ENCODE measurements around the gene TDRD9. TPM values are rescaled to one million over a fixed set of nuclear protein-coding genes. Genes with fewer than 3 reads are reported as not detected.

TDRD9 gene
- total RNA-seq, 2 donors from 2014 or later, result 8.6 to 20.8 TPM

DNA sequence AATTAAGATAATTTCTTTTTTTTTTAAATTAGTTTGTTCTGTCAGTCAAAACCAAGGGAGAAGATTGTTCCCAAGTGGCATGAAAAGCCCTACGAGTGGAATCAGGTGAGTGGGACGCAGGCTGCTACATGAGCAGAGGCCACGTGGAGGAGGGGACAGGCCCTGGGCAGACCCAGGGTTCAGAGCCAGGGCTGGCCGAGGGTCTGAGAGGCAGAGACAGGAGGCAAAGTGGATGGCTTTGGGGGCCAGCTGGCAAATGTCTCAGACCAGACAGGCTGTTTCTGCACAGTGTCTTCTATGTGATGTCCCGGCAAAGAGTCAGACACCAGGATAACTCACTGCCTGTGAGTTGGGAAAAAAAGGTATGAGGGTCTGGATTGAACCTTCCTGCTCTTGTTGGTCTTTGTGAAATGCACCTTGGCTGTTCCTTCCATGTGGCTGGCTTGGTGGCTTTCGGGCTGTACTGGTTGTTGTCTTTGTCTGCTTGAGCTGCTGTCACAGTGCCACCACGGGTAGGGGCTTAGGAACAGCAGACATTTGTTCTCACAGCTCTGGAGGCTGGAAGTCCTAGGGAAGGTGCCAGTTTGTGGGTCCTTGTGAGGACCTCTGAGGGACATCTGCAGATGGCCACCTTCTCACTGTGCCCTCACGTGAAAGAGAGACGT, 121.5 kb downstream of the TDRD9 start:
- TF ChIP-seq, protein P1, sequence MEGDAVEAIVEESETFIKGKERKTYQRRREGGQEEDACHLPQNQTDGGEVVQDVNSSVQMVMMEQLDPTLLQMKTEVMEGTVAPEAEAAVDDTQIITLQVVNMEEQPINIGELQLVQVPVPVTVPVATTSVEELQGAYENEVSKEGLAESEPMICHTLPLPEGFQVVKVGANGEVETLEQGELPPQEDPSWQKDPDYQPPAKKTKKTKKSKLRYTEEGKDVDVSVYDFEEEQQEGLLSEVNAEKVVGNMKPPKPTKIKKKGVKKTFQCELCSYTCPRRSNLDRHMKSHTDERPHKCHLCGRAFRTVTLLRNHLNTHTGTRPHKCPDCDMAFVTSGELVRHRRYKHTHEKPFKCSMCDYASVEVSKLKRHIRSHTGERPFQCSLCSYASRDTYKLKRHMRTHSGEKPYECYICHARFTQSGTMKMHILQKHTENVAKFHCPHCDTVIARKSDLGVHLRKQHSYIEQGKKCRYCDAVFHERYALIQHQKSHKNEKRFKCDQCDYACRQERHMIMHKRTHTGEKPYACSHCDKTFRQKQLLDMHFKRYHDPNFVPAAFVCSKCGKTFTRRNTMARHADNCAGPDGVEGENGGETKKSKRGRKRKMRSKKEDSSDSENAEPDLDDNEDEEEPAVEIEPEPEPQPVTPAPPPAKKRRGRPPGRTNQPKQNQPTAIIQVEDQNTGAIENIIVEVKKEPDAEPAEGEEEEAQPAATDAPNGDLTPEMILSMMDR (IDR thresholded peaks at IDR 0.05), result no peak
- Histone ChIP-seq H3K27me3 (no peaks in the 10 kb centered on the region), H3K4me1 (peaks cover 0 to 9% of the 10 kb centered on the region in 2 donors), H3K4me3 (peak overlapping the region; percentile 3 to 11), H3K36me3 (no peaks in the 10 kb centered on the region), H3K9me3 (no peaks in the 10 kb centered on the region), H3K27ac (peak overlapping the region; percentile 62 to 85)
- no peak for DNase-seq (ENCODE audit: low spot score)

DNA sequence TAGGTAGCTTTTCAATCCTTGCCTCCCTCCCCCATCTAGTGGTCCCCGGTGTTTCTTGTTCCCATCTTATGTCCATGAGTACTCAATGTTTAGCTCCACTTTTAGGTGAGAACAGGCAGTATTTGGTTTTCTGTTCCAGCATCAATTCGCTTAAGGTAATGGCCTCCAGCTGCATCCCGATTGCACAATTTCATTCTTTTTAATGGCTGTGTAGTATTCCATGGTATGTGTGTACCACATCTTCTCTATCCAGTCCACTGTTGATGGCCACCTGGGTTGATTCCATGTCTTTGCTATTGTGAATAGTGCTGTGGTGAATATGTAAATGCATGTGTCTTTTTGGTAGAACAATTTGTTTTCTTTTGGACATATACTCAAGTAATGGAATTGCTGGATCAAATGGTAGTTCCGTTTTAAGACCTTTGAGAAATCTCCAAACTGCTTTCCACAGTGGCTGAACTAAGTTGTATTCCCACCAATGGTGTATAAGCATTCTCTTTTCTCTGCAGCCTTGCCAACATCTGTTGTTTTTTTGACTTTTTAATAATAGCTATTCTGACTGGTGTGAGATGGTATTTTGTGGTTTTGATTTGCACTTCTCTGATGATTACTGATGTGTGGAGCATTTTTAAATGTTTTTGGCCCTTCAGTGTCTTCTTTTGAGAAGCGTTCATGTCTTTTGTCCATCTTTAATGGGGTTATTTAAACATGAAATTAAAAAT, 123.0 kb downstream of the TDRD9 start:
- no peak for DNase-seq (ENCODE audit: low spot score)
- TF ChIP-seq, protein P1 (IDR thresholded peaks at IDR 0.05), result no peak

DNA sequence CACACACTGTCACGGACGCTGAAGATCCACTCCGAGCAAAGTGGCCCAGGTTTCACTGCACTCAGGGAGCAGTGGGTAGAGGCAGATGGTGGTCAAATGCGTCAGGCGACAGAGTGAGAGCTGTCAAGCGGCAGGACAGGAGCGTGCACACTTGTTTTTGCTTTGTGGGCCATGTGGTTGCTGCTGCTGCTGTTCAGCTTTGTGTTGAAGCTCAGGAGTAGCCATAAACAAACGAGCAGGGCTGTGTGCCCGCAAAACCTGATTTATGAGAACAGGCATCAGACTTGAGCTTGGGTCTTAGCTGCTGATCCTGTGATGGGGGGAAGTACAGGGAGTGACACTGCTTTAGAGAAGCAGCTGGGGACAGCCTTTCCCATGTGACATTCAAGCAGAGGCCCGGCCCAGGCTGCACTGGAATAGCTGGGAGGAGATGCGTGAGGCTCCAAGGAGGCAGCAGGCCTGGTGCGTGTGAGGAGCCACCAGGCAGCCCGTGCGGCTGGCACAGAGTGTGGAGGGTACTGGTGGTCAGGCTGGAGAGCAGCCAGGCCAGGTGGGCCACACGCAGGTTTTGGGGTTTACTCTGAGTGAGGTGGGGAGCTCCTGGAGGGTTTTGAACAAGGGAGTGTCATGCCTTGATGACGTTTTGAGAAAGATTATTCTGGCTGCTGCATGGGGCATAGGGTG, 126.1 kb downstream of the TDRD9 start:
- H3K27me3 ChIP-seq, result no peaks in the 10 kb centered on the region
- H3K9me3 ChIP-seq, result no peaks in the 10 kb centered on the region
- TF ChIP-seq, protein P1 (IDR thresholded peaks at IDR 0.05), result no peak
- H3K4me1 ChIP-seq, result no peaks in the 10 kb centered on the region
- no peak for DNase-seq (ENCODE audit: low spot score)
- H3K36me3 ChIP-seq, result no peaks in the 10 kb centered on the region
- H3K27ac ChIP-seq, result no peak overlapping the region
- no peak overlapping the region for H3K4me3 ChIP-seq

More for the DNA sequence above, 123.0 kb downstream of the TDRD9 start:
- Histone ChIP-seq H3K4me3 (no peak overlapping the region), H3K9me3 (no peaks in the 10 kb centered on the region), H3K27ac (no peak overlapping the region), H3K4me1 (peaks cover 0 to 9% of the 10 kb centered on the region in 2 donors), H3K27me3 (no peaks in the 10 kb centered on the region), H3K36me3 (no peaks in the 10 kb centered on the region)

DNA sequence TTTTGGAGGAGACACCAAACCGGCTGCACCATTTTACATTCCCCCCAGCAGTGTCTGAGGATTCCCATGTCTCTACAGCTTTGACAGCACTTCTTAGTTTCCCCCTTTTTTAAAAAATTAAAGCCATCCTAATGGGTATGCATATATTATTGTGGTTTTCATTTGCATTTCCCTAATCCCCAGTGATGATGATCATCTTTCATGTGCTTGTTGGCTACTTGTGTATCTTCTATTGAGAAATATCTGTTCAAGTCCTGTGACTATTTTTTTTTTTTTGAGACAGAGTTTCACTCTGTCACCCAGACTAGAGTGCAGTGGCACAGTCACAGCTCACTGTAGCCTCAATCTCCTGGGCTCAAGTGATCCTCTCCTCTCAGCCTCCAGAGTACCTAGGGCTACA, 134.0 kb downstream of the TDRD9 start:
- TF ChIP-seq, protein P1 (IDR thresholded peaks at IDR 0.05), result no peak

DNA sequence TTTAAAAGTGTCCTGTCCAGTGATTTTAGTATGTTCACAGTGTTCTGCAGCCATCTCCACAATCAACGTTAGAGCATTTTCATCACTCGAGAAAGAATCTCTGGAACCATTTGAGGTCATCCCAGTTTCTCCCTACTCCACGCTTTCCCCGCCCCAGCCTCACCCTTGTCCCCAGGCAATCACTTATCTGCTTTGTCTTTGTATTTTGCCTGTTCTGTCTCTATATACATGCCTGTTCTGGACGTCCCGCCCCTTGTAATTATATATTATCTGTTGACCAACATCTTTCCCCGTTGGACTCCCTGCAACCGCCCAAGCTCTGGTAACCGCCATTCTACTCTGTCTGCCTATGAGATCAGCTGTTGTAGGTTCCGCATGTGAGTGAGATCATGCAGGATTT, 135.7 kb downstream of the TDRD9 start:
- no peaks in the 10 kb centered on the region for H3K4me1 ChIP-seq
- TF ChIP-seq, protein P1 (IDR thresholded peaks at IDR 0.05), result no peak
- no peak overlapping the region for H3K27ac ChIP-seq
- no peaks in the 10 kb centered on the region for H3K36me3 ChIP-seq
- no peak for DNase-seq (ENCODE audit: low spot score)
- no peaks in the 10 kb centered on the region for H3K27me3 ChIP-seq
- H3K9me3 ChIP-seq, result peaks cover 0 to 4% of the 10 kb centered on the region in 2 donors
- no peak overlapping the region for H3K4me3 ChIP-seq

More for the DNA sequence above, 134.0 kb downstream of the TDRD9 start:
- no peak for DNase-seq (ENCODE audit: low spot score)
- Histone ChIP-seq H3K36me3 (no peaks in the 10 kb centered on the region), H3K27ac (no peak overlapping the region), H3K27me3 (no peaks in the 10 kb centered on the region), H3K4me1 (no peaks in the 10 kb centered on the region), H3K4me3 (no peak overlapping the region), H3K9me3 (peaks cover 0 to 4% of the 10 kb centered on the region in 2 donors)
